ENCODE results near the gene ADORA2A. TPM values are rescaled to one million over a fixed set of nuclear protein-coding genes. Genes with fewer than 3 reads are reported as not detected.

ADORA2A gene
- total RNA-seq, 1 donor from 2014 or later, result 35.8 TPM

- ChIA-PET POLR2A (interaction anchor here (0.6 to 7.8 kb wide), 14 partner anchors 9 to 128 kb away, joined by 3 to 154 read pairs (median 4); partner anchors contain the start of gene GUCD1), CTCF (interaction anchor here (0.6 to 4.2 kb wide), 8 partner anchors 8 to 99 kb away, joined by 3 to 15 read pairs (median 5); no protein-coding TSS in a partner anchor)
- peak overlapping the region; percentile 83 for H3K4me3 Mint-ChIP-seq
- no peaks in the 10 kb centered on the region for H3K27me3 Mint-ChIP-seq
- no peak for TF ChIP-seq CTCF (IDR thresholded peaks at IDR 0.05)
- H3K9me3 Mint-ChIP-seq, result no peaks in the 10 kb centered on the region
- intact Hi-C loops (cut with micrococcal nuclease), result no loop called here
- H3K4me1 Mint-ChIP-seq, result peaks cover 76% of the 10 kb centered on the region
- no peak for ATAC-seq (ENCODE audit: low read depth)
- H3K36me3 Mint-ChIP-seq (ENCODE audit: low read depth), result peaks cover 6% of the 10 kb centered on the region
- no peak for DNase-seq
- H3K27ac Mint-ChIP-seq, result peak overlapping the region; percentile 89
Measured at GRCh38 chr22:24426851-24427499, 424 bp upstream of the ADORA2A start.

- ChIA-PET CTCF (interaction anchor here (0.9 to 4.2 kb wide), 4 partner anchors 9 to 74 kb away, joined by 4 to 15 read pairs (median 8); no protein-coding TSS in a partner anchor), POLR2A (interaction anchor here (0.6 to 7.8 kb wide), 8 partner anchors 7 to 126 kb away, joined by 3 to 154 read pairs (median 6); partner anchors contain the start of gene GUCD1)
- Mint-ChIP-seq H3K4me1 (peaks cover 89% of the 10 kb centered on the region), H3K36me3 (ENCODE audit: low read depth) (peaks cover 9% of the 10 kb centered on the region), H3K4me3 (peak overlapping the region; percentile 83), H3K27me3 (no peaks in the 10 kb centered on the region), H3K27ac (peak overlapping the region; percentile 89), H3K9me3 (no peaks in the 10 kb centered on the region)
- no peak for TF ChIP-seq CTCF (IDR thresholded peaks at IDR 0.05)
- ATAC-seq (ENCODE audit: low read depth), result no peak
- no peak for DNase-seq
- intact Hi-C loops (cut with micrococcal nuclease), result no loop called here
Measured at GRCh38 chr22:24428751-24429410, 1.5 kb downstream of the ADORA2A start.

GRCh38 chr22:24429411-24430365, 2.3 kb downstream of the ADORA2A start:
- TF ChIP-seq CTCF (IDR thresholded peaks at IDR 0.05), result no peak
- no peak for DNase-seq
- ATAC-seq (ENCODE audit: low read depth), result no peak
- H3K27me3 Mint-ChIP-seq, result no peaks in the 10 kb centered on the region
- H3K9me3 Mint-ChIP-seq, result no peaks in the 10 kb centered on the region
- H3K4me3 Mint-ChIP-seq, result peak overlapping the region; percentile 83
- CTCF ChIA-PET, result interaction anchor here (0.9 to 1.2 kb wide), 3 partner anchors 8 to 92 kb away, joined by 3 to 5 read pairs (median 4); no protein-coding TSS in a partner anchor
- peak overlapping the region; percentile 89 for H3K27ac Mint-ChIP-seq
- H3K36me3 Mint-ChIP-seq (ENCODE audit: low read depth), result peaks cover 11% of the 10 kb centered on the region
- POLR2A ChIA-PET, result interaction anchor here (0.6 to 1.7 kb wide), 3 partner anchors 9 to 125 kb away, joined by 3 to 6 read pairs (median 6); partner anchors contain the start of gene GUCD1
- peaks cover 95% of the 10 kb centered on the region for H3K4me1 Mint-ChIP-seq
- intact Hi-C loops (cut with micrococcal nuclease), result loop anchor here (5.0 to 10.0 kb wide), 5 partner anchors 155 to 1287 kb away; partner anchors contain the start of genes DERL3, RSPH14, SPECC1L and VPREB3

GRCh38 chr22:24430431-24431308, 3.3 kb downstream of the ADORA2A start:
- Mint-ChIP-seq H3K4me3 (no peak overlapping the region), H3K36me3 (ENCODE audit: low read depth) (peaks cover 14% of the 10 kb centered on the region), H3K4me1 (peaks cover 99% of the 10 kb centered on the region), H3K27ac (peak overlapping the region; percentile 42), H3K9me3 (no peaks in the 10 kb centered on the region), H3K27me3 (no peaks in the 10 kb centered on the region)
- intact Hi-C loops (cut with micrococcal nuclease), result loop anchor here (5.0 to 10.0 kb wide), 5 partner anchors 156 to 1288 kb away; partner anchors contain the start of genes DERL3, RSPH14, SPECC1L and VPREB3
- TF ChIP-seq CTCF (IDR thresholded peaks at IDR 0.05), result no peak
- DNase-seq, result no peak
- ChIA-PET CTCF (interaction anchor here (1.1 to 1.2 kb wide), 2 partner anchors 72 to 91 kb away, joined by 3 to 4 read pairs; no protein-coding TSS in a partner anchor), POLR2A (interaction anchor here (1.2 to 4.9 kb wide), 3 partner anchors 8 to 124 kb away, joined by 6 to 36 read pairs (median 6); partner anchors contain the start of gene GUCD1)
- no peak for ATAC-seq (ENCODE audit: low read depth)
